ENCODE measurements around the gene CDC45. TPM values are rescaled to one million over a fixed set of nuclear protein-coding genes. Genes with fewer than 3 reads are reported as not detected.
"Not testable (repeated sequence)": the region's sequence is repeated elsewhere in the genome, so short reads cannot be mapped to it uniquely, and the experiment has no call there.

The CDC45 gene
- total RNA-seq, 1 donor = 10.4 TPM

- no peak for DNase-seq (ENCODE audit: low read depth)
- TF ChIP-seq CTCF (IDR thresholded peaks at IDR 0.05; ENCODE audit: insufficient read depth, low read depth, low read length) = no peak
- no peak overlapping the region for H3K4me3 ChIP-seq (ENCODE audit: low read depth, low read length)
Measured at GRCh38 chr22:19434401-19434800, 45.3 kb upstream of the CDC45 start.

- no peak for TF ChIP-seq CTCF (IDR thresholded peaks at IDR 0.05; ENCODE audit: insufficient read depth, low read depth, low read length)
- DNase-seq (ENCODE audit: low read depth) = no peak
- H3K4me3 ChIP-seq (ENCODE audit: low read depth, low read length) = no peak overlapping the region
Measured at GRCh38 chr22:19434829-19435580, 44.7 kb upstream of the CDC45 start.

- not testable (repeated sequence) for DNase-seq (ENCODE audit: low read depth); H3K4me3 ChIP-seq (ENCODE audit: low read depth, low read length)
Measured at GRCh38 chr22:19436444-19437161, 43.1 kb upstream of the CDC45 start.

- no peak overlapping the region for H3K4me3 ChIP-seq (ENCODE audit: low read depth, low read length)
- DNase-seq (ENCODE audit: low read depth) = no peak
- no peak for TF ChIP-seq CTCF (IDR thresholded peaks at IDR 0.05; ENCODE audit: insufficient read depth, low read depth, low read length)
Measured at GRCh38 chr22:19438298-19438697, 41.4 kb upstream of the CDC45 start.

- DNase-seq (ENCODE audit: low read depth) = no peak
- H3K4me3 ChIP-seq (ENCODE audit: low read depth, low read length) = no peak overlapping the region
- no peak for TF ChIP-seq CTCF (IDR thresholded peaks at IDR 0.05; ENCODE audit: insufficient read depth, low read depth, low read length)
Measured at GRCh38 chr22:19440411-19441195, 39.1 kb upstream of the CDC45 start.

GRCh38 chr22:19442166-19442565, 37.6 kb upstream of the CDC45 start:
- no peak for TF ChIP-seq CTCF (IDR thresholded peaks at IDR 0.05; ENCODE audit: insufficient read depth, low read depth, low read length)

More at GRCh38 chr22:19442166-19442565, 37.6 kb upstream of the CDC45 start:
- DNase-seq (ENCODE audit: low read depth) = peak; percentile 8
- no peak overlapping the region for H3K4me3 ChIP-seq (ENCODE audit: low read depth, low read length)

Data from fibroblast of villous mesenchyme (primary cell).